Right renal cortex interstitium (tissue), 3 donors: ENCODE data around the gene NEURL1. TPM values are rescaled to one million over a fixed set of nuclear protein-coding genes. Genes with fewer than 3 reads are reported as not detected.

Source experiments
- DNase-seq, 3 donors: peaks; one replicate each; pipeline ENCODE4 v3.0.0-alpha.2; 2013; ENCODE audit warnings: low read depth in 3 of 3, low spot score in 2 of 3
- polyA plus RNA-seq, 3 donors: library from polyadenylated mRNA; unstranded; fragments of 120-200 nt; gene quantifications; one replicate each; pipeline ENCODE4 v1.2.1, GENCODE V29; 2013; ENCODE audit not compliant: insufficient read length in 3 of 3

Gene NEURL1
- polyA plus RNA-seq, 3 donors, result 1.1 to 1.6 (median 1.3) TPM

- DNase-seq, result no peak
Measured at GRCh38 chr10:103557455-103557854, 64.0 kb downstream of the NEURL1 start.

DNA sequence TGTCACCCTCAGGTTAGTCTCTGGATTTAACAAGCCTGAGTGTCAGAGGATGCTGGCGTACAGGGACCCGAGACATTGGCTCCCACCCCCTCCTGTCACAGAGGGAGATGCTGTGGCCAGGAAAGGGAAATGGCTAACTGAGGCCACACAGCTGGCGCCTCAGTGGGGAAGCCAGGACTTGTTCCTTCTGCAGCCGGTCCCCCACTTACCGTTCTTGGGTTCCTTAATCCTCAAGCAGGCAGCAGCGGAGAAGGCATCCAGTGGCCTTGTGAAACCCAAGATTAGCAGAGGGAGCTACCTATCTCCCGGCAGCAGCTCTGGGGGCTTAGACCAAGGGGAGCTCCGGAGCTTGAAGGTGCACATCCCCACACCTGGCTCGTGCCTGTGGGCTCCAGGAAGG, 65.4 kb downstream of the NEURL1 start:
- no peak for DNase-seq

DNA sequence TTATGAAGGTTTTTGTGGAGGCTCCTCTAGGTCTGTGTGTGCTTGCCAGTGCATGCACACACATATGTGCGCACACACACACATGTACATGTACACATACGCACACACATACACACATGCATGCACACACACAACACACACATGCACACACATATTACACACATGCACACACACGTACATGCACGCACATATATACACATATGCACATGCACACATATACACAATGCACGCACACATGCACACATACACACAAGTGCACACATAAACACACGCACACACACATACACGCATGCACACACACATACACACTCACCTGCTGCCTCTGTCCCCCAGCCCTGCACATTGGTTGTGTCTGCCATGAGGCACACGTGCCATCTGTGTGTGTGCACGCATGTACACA, 66.3 kb downstream of the NEURL1 start:
- DNase-seq, result no peak

DNA sequence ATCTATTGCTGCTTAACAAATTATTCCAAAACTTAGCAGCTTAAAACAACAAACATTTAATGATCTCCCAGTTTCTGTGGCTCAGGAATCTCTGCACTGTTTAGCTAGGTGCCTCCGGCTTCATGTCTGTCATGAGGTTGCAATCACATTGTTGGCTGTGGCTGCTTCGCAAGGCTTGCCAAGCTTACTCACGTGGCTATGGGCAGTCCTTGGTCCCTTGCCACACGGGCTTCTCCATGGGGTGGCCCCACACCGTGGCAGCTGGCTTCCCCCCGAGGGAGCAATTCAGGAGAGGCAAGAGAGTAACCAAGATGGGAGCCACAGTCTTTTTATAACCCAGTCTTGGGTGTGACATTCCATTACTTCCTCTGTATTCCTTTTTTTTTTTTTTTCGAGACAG, 67.4 kb downstream of the NEURL1 start:
- no peak for DNase-seq

DNA sequence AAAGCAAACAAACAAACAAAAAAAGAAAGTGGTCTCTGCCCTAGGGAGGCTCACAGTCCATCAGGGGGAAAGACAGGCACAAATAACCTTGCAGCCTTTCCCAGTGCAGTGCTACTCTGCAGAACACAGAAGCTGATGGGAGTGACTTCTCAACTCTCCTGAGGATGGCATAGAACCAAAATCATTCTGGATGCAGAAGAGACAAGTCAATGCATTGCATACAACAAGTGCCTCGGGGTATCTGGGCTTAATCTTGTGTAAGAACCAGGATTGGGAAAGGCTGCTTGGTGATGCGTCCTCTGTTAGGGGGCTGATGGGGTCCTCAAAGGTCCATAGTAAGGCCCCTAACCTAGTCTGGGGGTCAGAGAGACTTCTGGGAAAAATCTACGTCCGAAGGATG, 68.9 kb downstream of the NEURL1 start:
- DNase-seq, result no peak

GRCh38 chr10:103563231-103564115, 70.0 kb downstream of the NEURL1 start:
- no peak for DNase-seq

GRCh38 chr10:103564116-103564501, 70.6 kb downstream of the NEURL1 start:
- no peak for DNase-seq

GRCh38 chr10:103564776-103565520, 71.4 kb downstream of the NEURL1 start:
- no peak for DNase-seq

GRCh38 chr10:103566536-103566935, 73.0 kb downstream of the NEURL1 start:
- no peak for DNase-seq

- no peak for DNase-seq
Measured at GRCh38 chr10:103568505-103568904, 75.0 kb downstream of the NEURL1 start.

DNA sequence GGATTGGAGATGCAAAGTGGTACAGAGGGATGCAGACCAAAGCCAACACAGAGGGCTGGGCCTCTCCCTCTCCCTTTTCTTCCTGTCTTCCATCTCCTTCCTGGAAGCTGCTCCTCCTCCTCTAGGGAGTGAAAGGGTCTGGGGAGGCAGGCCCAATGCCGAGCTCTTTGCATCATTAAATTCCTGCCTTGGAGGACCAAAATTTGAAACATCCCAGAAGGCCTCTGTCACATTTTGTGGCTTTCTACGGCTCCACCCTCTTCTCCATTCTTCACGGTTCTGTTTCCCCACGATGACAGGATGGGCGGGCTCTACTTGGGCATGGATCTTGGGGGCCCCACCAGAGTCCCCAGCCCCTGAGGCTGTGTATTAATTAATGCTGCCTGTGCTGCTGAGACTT, 76.4 kb downstream of the NEURL1 start:
- DNase-seq, result no peak

DNA sequence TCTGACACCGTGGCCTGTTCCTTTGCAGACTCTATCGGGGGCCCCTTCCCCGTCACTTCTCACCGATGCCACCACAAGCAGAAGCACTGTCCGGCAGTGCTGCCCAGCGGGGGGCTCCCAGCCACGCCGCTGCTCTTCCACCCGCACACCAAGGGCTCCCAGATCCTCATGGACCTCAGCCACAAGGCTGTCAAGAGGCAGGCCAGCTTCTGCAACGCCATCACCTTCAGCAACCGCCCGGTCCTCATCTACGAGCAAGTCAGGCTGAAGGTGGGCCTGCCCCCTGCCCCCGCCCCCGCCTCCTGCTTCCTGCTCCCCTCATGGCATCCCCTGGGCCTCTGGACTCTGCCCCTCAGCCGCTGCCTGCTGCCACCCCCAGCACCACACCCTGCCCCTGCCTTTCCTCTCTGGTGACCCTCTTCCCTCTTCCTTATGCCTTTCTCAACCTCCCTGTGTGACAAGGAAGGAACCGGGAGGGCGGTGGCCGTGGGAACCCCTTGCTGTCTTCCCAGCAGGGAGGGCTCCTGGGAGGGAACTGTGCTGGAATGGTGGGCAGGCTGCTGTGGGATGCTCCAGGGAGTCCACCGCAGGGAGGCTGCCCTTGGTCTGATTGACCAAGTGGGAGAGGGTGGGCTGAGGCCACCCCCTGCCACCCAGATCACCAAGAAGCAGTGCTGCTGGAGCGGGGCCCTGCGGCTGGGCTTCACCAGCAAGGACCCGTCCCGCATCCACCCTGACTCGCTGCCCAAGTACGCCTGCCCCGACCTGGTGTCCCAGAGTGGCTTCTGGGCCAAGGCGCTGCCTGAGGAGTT, 77.5 kb downstream of the NEURL1 start:
- DNase-seq, result no peak

DNA sequence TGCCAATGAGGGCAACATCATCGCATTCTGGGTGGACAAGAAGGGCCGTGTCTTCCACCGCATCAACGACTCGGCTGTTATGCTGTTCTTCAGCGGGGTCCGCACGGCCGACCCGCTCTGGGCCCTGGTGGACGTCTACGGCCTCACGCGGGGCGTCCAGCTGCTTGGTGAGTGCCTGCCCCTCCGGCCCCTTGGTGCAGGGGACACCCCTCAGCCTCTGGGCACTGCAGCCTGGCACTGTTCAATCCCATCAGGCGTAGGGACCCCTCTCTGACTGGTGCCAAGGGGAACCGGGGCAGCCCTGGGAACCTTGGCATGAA, 78.1 kb downstream of the NEURL1 start:
- no peak for DNase-seq

GRCh38 chr10:103572347-103573204, 79.1 kb downstream of the NEURL1 start:
- DNase-seq, result no peak

DNA sequence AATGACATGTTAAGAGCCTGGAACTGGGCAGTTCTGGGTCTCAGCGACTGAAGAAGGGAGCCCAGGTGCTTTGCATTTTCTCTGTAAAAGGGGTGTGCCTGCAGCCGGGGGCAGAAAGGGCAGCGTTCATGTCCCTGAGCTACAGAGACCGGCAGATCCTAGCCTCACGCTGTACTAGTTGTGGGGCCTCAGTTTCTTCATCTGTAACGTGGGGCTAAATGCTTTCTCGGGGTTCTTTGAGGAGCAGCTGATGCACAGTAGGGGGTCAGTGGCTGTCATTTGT, 79.6 kb downstream of the NEURL1 start:
- no peak for DNase-seq

GRCh38 chr10:103574097-103575061, 80.9 kb downstream of the NEURL1 start:
- DNase-seq, result no peak

DNA sequence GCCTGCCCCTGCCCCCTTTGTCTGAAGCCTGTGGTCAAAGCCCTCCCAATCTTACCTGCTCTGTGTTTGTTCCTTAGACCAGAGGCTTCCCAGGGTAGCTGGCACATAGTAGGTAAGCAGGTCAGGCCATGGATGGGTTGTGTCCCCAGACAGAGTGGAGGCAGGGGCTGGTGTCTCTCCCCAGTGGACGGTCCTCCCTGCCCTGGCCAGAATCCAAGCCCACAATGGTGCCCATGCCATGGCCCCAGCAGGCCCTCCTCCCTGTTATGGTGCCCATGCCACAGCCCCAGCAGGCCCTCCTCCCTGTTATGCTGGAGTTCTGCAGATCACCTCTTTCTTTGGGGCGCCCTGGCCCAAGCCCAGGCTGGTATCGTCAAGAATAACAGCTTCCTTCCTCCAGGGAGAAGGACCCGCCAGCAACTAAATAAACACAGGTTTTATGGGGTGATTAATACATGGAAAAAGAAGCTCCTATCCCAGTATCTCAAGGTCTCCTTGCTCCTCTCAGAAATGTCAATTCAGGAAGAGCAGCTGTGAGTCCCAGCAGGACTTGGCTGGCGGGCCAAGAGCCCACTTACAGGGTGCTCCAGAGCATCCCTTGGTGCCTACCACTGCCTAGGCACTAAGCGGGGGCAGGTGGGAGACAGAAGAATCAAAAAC, 82.0 kb downstream of the NEURL1 start:
- DNase-seq, result no peak

DNA sequence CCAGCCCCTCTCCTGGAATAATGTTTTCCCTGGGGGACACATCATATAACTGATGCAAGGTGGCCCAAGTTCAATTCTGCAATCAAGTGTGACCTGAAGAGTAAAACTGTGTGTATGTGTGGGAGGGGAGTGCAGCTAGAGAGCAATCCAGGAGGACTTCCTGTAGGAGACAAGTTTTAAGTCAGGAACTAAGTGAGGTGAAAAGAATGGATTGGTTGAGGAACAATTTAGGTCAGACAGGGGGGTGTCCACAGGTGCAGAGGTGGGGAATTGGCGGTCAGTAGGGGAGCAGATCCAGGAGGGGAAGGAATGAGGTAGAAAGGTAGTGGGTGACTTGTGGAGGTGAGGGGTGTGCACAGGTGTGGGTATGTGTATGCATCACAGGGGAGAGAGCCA, 82.6 kb downstream of the NEURL1 start:
- no peak for DNase-seq

DNA sequence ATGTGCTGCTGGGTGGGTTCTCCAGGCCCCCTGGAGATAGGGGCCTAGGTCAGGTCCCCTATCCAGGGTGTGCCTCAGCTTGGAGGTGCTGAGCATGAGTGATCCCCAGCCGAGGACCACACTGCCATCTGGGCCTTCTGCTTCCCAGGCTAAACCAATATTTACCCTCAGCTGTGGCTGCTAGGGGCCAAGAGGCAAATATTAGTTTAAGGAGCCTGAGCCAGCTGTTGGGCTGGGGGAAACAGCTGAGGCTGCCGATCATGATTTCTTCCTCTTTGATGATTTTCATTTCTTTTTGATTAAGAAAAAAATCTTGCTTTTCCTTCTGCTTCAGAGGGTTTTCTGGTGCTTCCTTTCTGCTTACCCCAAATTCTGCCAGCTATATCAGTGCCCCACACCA, 83.4 kb downstream of the NEURL1 start:
- no peak for DNase-seq
